Neutrophil (primary cell): ENCODE results near the gene ANKRD39.

Source experiments
- H3K27ac ChIP-seq: fragments of 200-600 bp; sonication (generic); 2 replicates; pipeline ENCODE4 v1.5.1; 2016; ENCODE audit warnings: mild to moderate bottlenecking, moderate library complexity
- H3K27me3 ChIP-seq: fragments of 200-600 bp; sonication (generic); 2 replicates; pipeline ENCODE4 v1.6.0; 2016; ENCODE audit warnings: mild to moderate bottlenecking
- H3K36me3 ChIP-seq: fragments of 200-600 bp; sonication (generic); 2 replicates; pipeline ENCODE4 v1.5.1; 2017
- H3K4me1 ChIP-seq, 2 experiments: fragments of 200-600 bp in 1 of 2; sonication (generic) in 1 of 2; 1 replicate in 1 of 2; 2 replicates in 1 of 2; pipeline versions ENCODE4 v1.5.1 to v1.6.1; 2013 to 2016; ENCODE audit warnings: low read depth in 1 of 2, low read length in 1 of 2, mild to moderate bottlenecking in 1 of 2, moderate library complexity in 1 of 2; ENCODE audit not compliant: control insufficient read depth in 1 of 2, insufficient read depth in 1 of 2
- H3K4me3 ChIP-seq, 2 experiments: fragments of 200-600 bp in 1 of 2; sonication (generic) in 1 of 2; 1 replicate in 1 of 2; 2 replicates in 1 of 2; pipeline ENCODE4 v1.5.1; 2013 to 2016; ENCODE audit warnings: low read depth in 1 of 2, low read length in 1 of 2, mild to moderate bottlenecking in 1 of 2, moderate library complexity in 1 of 2
- H3K9me3 ChIP-seq: fragments of 200-600 bp; sonication (generic); 2 replicates; pipeline ENCODE4 v1.5.1; 2016
- TF ChIP-seq, protein P1 (sequence below): fragments of 200-600 bp; sonication (generic); IDR thresholded peaks from 2 replicates; pipeline ENCODE4 v1.5.1; 2016; ENCODE audit warnings: antibody characterized with exemption

Gene ANKRD39, protein sequence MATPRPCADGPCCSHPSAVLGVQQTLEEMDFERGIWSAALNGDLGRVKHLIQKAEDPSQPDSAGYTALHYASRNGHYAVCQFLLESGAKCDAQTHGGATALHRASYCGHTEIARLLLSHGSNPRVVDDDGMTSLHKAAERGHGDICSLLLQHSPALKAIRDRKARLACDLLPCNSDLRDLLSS

DNA sequence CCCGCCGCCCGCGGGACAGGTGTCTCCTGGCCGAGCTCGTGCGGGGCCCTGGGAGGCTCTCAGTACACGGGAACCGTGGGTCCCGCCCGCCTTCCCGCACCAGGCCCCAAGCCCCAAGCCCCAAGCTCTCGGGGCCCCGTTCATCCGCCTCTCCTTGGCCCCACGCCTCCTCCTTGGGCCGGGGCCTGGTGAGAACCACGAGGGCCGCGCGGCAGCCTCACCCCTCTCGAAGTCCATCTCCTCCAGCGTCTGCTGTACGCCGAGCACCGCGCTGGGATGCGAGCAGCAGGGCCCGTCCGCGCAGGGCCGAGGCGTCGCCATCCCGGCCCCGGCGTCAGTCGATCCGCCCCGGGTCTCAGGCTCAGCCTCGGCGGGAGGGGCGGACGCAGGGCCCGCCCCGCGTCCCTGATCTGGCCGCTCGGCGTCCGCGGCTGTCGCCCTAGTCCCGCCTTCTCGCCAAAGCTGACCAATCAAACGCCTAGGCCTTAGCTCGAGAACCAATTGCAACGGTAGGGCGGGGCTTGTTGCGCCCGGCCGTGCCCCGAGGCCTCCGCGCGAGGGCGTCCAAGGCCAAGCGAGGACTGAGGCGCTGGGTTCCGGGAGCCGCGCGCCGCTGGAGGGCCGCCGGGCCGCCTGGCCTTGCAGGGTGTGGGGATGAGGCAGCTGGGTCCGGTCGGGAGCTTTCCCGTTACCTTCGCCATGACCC, at the start of gene ANKRD39:
ANKRD39 (minus strand) TSS at position 350 of the 706 bp plus-strand sequence; CDS start at position 321, 29 bp downstream.
- peak within 1 kb of the TSS; percentile 74 for H3K27ac ChIP-seq
- H3K36me3 ChIP-seq: peaks cover 5% of the 10 kb centered on the region
- no peaks in the 10 kb centered on the region for H3K9me3 ChIP-seq
- TF ChIP-seq, protein P1, sequence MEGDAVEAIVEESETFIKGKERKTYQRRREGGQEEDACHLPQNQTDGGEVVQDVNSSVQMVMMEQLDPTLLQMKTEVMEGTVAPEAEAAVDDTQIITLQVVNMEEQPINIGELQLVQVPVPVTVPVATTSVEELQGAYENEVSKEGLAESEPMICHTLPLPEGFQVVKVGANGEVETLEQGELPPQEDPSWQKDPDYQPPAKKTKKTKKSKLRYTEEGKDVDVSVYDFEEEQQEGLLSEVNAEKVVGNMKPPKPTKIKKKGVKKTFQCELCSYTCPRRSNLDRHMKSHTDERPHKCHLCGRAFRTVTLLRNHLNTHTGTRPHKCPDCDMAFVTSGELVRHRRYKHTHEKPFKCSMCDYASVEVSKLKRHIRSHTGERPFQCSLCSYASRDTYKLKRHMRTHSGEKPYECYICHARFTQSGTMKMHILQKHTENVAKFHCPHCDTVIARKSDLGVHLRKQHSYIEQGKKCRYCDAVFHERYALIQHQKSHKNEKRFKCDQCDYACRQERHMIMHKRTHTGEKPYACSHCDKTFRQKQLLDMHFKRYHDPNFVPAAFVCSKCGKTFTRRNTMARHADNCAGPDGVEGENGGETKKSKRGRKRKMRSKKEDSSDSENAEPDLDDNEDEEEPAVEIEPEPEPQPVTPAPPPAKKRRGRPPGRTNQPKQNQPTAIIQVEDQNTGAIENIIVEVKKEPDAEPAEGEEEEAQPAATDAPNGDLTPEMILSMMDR: peak; percentile 99
- peaks cover 28 to 36% of the 10 kb centered on the region in 2 experiments for H3K4me1 ChIP-seq
- H3K4me3 ChIP-seq: peak within 1 kb of the TSS; percentile 58 to 98
- H3K27me3 ChIP-seq: peaks cover 43% of the 10 kb centered on the region

DNA sequence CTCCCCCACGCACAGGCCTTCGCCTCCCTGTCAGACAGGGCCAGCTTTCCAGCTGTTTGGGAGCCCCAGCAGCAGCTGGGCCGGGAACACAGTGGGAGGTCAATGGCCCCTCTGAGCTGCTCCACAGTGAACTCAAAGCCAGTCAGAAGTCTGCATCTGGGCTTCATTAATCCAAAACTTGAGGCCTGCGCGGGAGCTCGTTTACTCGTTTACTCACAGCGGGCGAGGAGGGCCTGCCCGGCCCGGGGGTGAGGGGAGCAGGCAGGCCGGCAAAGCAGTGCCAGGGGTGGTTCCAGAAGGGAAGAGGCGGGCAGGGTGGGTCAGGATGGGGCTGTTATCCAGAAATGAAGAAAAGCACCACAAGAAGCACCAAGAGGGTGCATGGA, 48.9 kb upstream of the ANKRD39 start:
- TF ChIP-seq, protein P1: no peak
- Histone ChIP-seq H3K4me1 (no peaks in the 10 kb centered on the region), H3K9me3 (no peaks in the 10 kb centered on the region), H3K36me3 (no peaks in the 10 kb centered on the region), H3K27ac (no peak overlapping the region), H3K27me3 (peaks cover 10% of the 10 kb centered on the region), H3K4me3 (no peak overlapping the region)

DNA sequence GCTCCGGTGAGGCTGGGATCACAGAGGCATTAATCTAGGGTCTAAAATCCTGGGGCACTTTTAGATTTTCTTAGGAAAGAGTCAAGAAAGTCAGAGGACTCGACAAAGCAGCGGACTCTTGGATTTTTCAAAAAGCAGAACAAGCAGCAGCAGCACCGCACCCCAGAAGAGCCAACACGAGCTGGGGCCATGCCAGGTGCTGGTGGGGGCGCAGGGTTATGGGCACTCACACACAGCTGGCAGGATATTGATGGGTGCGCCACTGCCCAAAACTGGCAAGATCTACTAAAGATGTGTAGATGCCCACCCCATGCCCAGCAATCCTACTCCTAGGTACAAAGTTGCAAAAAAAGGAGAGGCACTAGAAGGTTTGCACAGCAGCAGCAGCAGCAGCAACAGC, 46.0 kb upstream of the ANKRD39 start:
- TF ChIP-seq, protein P1: no peak
- Histone ChIP-seq H3K27me3 (peaks cover 10% of the 10 kb centered on the region), H3K9me3 (no peaks in the 10 kb centered on the region)

DNA sequence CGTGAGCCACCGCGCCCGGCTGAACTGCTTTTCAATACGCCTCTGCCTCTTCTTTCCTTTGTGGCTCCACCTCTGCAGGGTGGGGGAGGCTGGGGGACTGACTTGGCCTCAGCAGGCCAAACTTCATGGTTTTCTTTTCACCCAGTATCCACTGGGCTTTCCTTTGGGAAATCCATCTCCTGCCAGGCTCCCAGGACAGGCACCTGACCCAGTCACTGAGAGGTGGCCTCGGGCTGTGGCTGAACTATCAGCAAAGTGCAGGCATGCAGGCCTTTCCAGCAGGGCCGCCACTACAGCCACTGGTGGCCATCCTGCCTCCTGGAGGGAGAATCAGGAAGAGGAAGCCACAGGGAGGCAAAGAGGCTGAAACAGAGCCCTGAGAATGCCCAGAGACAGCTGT, 45.5 kb upstream of the ANKRD39 start:
- Histone ChIP-seq H3K9me3 (no peaks in the 10 kb centered on the region), H3K27me3 (peaks cover 10% of the 10 kb centered on the region), H3K4me3 (no peak overlapping the region), H3K4me1 (no peaks in the 10 kb centered on the region), H3K36me3 (no peaks in the 10 kb centered on the region), H3K27ac (no peak overlapping the region)
- TF ChIP-seq, protein P1: no peak

More for the DNA sequence above, 46.0 kb upstream of the ANKRD39 start:
- Histone ChIP-seq H3K36me3 (no peaks in the 10 kb centered on the region), H3K4me3 (no peak overlapping the region), H3K4me1 (no peaks in the 10 kb centered on the region), H3K27ac (no peak overlapping the region)

DNA sequence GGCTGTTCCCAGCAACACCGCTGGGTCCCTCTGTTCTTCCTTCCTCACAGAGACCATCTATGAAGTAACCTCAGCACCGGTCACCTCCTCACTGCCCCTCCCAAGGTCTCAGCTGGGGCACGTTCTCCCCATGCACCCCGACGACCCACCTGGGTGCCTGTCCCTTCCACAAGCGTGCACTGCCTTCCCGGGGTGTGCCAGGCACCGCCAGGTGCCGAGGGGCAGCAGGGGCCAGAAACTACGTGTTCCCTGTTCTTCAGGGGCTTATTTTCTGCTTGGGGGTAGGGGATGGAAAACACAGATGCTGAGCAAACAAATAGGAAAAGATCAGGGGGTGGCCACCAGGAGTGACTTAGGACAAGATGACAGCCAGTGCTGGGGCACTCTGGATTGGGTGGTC, 42.4 kb upstream of the ANKRD39 start:
- Histone ChIP-seq H3K27ac (no peak overlapping the region), H3K4me3 (no peak overlapping the region), H3K9me3 (no peaks in the 10 kb centered on the region), H3K27me3 (peaks cover 29% of the 10 kb centered on the region), H3K36me3 (no peaks in the 10 kb centered on the region), H3K4me1 (no peaks in the 10 kb centered on the region)
- TF ChIP-seq, protein P1: no peak
